DMS114 treated with DMSO at 0.1 percent for 48 hours (cell line): ENCODE data around the gene SLC6A6.

Experiments
- DNase-seq: peaks from one replicate; lab custom pipeline; 2025; ENCODE audit not compliant: unreplicated experiment; lab: John Stamatoyannopoulos, UW

The SLC6A6 gene

GRCh38 chr3:14415501-14415900 is 13.1 kb downstream of the SLC6A6 start:
- no peak for DNase-seq

- no peak for DNase-seq
These were observed 14.0 kb downstream of the SLC6A6 start for GRCh38 chr3:14416453-14416852.

GRCh38 chr3:14418296-14419250 is 16.2 kb downstream of the SLC6A6 start:
- DNase-seq = no peak

- DNase-seq = no peak
These were observed 19.9 kb downstream of the SLC6A6 start for GRCh38 chr3:14422016-14422963.

GRCh38 chr3:14423197-14423743 is 20.9 kb downstream of the SLC6A6 start:
- DNase-seq = no peak

GRCh38 chr3:14423963-14424362 is 21.6 kb downstream of the SLC6A6 start:
- DNase-seq = no peak

GRCh38 chr3:14424711-14425580 is 22.5 kb downstream of the SLC6A6 start:
- DNase-seq = no peak

GRCh38 chr3:14425581-14426304 is 23.3 kb downstream of the SLC6A6 start:
- no peak for DNase-seq

GRCh38 chr3:14426305-14426620 is 23.9 kb downstream of the SLC6A6 start:
- no peak for DNase-seq

- DNase-seq = no peak
These were observed 26.0 kb downstream of the SLC6A6 start for GRCh38 chr3:14428087-14429033.

GRCh38 chr3:14429237-14429636 is 26.8 kb downstream of the SLC6A6 start:
- no peak for DNase-seq

- no peak for DNase-seq
These were observed 27.2 kb downstream of the SLC6A6 start for GRCh38 chr3:14429640-14430039.

- DNase-seq = no peak
These were observed 27.6 kb downstream of the SLC6A6 start for GRCh38 chr3:14430053-14430452.

- no peak for DNase-seq
These were observed 28.5 kb downstream of the SLC6A6 start for GRCh38 chr3:14430706-14431451.

- DNase-seq = no peak
These were observed 29.1 kb downstream of the SLC6A6 start for GRCh38 chr3:14431452-14431916.

- DNase-seq = no peak
These were observed 29.8 kb downstream of the SLC6A6 start for GRCh38 chr3:14431917-14432834.

- DNase-seq = no peak
These were observed 30.7 kb downstream of the SLC6A6 start for GRCh38 chr3:14433106-14433505.
